Measurements from ENCODE around the gene CACNA1A.

DNA sequence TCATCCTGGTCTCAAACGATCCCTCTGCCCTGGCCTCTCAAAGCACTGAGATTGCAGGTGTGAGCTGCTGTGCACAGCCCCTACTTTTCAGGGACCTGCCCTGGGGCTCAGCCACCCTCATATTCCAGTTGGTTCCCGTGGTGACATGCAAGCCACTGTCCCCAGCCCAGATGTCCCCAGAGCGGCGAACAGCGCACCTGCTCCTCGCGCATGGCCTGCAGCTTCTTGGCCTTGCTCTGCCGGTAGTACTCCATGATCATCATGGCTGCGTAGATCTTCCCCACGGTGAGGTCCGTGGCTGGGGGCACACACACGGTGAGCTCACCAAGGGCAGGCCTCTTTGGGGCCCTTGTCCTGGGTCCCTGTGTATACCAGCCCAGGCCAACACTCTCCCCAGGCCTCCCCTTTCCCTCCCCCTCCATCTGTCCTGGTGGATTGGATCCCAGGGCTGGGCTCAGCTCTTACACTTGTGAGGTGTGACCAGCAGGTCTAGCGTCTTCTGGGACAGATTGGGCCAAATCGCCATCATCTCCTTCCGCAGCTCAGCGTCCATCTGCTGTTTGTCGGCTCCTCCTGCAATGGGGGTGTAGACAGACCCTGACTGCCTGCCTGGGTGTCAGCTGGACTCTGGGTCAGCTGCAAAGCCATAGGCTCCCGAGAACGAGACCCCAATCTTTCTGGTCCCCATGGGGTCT, 292.1 kb downstream of the CACNA1A start:
- TF ChIP-seq, protein P1, sequence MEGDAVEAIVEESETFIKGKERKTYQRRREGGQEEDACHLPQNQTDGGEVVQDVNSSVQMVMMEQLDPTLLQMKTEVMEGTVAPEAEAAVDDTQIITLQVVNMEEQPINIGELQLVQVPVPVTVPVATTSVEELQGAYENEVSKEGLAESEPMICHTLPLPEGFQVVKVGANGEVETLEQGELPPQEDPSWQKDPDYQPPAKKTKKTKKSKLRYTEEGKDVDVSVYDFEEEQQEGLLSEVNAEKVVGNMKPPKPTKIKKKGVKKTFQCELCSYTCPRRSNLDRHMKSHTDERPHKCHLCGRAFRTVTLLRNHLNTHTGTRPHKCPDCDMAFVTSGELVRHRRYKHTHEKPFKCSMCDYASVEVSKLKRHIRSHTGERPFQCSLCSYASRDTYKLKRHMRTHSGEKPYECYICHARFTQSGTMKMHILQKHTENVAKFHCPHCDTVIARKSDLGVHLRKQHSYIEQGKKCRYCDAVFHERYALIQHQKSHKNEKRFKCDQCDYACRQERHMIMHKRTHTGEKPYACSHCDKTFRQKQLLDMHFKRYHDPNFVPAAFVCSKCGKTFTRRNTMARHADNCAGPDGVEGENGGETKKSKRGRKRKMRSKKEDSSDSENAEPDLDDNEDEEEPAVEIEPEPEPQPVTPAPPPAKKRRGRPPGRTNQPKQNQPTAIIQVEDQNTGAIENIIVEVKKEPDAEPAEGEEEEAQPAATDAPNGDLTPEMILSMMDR (IDR thresholded peaks at IDR 0.05), result no peak
- no peak for TF ChIP-seq SREBF2 (IDR thresholded peaks at IDR 0.05)
